ENCODE data around the gene ZBTB6. TPM values are rescaled to one million over a fixed set of nuclear protein-coding genes. Genes with fewer than 3 reads are reported as not detected.

Gene ZBTB6
- total and polyA plus RNA-seq, 2 of the 8 experiments (the other 6 are each of a cell fraction or from before 2014, with no cell fraction given) = 2.0 to 10.0 TPM

DNA sequence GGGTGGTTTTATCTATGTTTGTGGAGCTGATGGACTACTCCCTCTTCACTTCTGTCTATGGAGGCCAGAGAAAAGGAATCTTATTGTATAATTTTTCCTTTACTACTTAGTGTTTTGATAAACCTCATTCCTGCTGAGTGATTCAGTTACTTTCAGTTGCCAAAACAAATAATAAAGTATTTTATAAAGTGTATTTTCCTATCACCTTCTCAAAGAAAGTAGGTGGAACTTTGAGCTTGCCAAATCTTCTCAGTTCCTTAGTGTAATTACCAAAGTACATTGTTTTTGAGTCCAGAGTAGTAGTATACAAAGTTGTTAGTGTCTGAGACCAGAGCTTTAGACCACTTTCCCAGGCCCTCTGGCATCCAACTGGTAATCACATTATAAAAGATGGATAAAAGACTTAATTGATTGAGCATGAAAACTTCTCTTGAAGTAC, 41.1 kb upstream of the ZBTB6 start:
- no peak overlapping the region for H4K91ac ChIP-seq (replicated peaks; ENCODE audit: insufficient read length, low read length)
- no peak overlapping the region for H2AFZ ChIP-seq (ENCODE audit: low read length)
- H4K8ac ChIP-seq (ENCODE audit: extremely low read depth, insufficient read depth, low read length) = no peak overlapping the region
- H3K4ac ChIP-seq (replicated peaks; ENCODE audit: insufficient read length, low read depth, low read length) = no peak overlapping the region
- H3K79me1 ChIP-seq (ENCODE audit: low read depth, low read length) = 0 out of 2 replicates have a peak, but pooled peaks cover 2% of the 10 kb centered on the region
- H3K23ac ChIP-seq (ENCODE audit: insufficient read length) = no peak overlapping the region
- H3K9ac ChIP-seq (replicated peaks in 1 of 4; ENCODE audit: extremely low read depth in 1 of 4, low read depth in 3 of 4, low read length in 3 of 4) = no peak overlapping the region
- H3K36me3 ChIP-seq (ENCODE audit: control insufficient read depth in 2 of 4, insufficient read depth in 4 of 4, low read length in 3 of 4) = peaks cover 0 to 8% (median 1%) of the 10 kb centered on the region in 4 experiments; a peak in 4 of 8 replicates
- H2BK15ac ChIP-seq (ENCODE audit: low read length) = no peak overlapping the region
- no peak overlapping the region for H3K18ac ChIP-seq (ENCODE audit: extremely low read depth, low read length)
- H2BK12ac ChIP-seq (ENCODE audit: low read depth, low read length) = no peak overlapping the region
- H2AK5ac ChIP-seq (ENCODE audit: low read depth, low read length) = no peak overlapping the region
- FAIRE-seq (no peak), DNase-seq (ENCODE audit: low read depth in 1 of 2, low spot score in 2 of 2) (no peak)
- H3K4me3 ChIP-seq (ENCODE audit: extremely low read depth in 1 of 4, insufficient read depth in 2 of 4, low read depth in 3 of 4, low read length in 4 of 4) = no peak overlapping the region
- H3K14ac ChIP-seq (ENCODE audit: insufficient read length) = no peak overlapping the region
- H4K20me1 ChIP-seq (replicated peaks in 1 of 2; ENCODE audit: control insufficient read depth in 1 of 2, insufficient read depth in 2 of 2, low read length in 2 of 2) = peaks cover 0 to 2% of the 10 kb centered on the region in 2 experiments
- no peaks in the 10 kb centered on the region for H3K9me3 ChIP-seq (ENCODE audit: insufficient read depth in 2 of 2, low read depth in 1 of 2, low read length in 1 of 2)
- H3K27me3 ChIP-seq (replicated peaks in 1 of 4; ENCODE audit: control insufficient read depth in 3 of 4, extremely low read depth in 1 of 4, insufficient read depth in 3 of 4, low read length in 3 of 4) = no peaks in the 10 kb centered on the region
- no peaks in the 10 kb centered on the region for H3K23me2 ChIP-seq (ENCODE audit: low read depth, low read length)
- H3K56ac ChIP-seq (replicated peaks; ENCODE audit: insufficient read length, low read depth, low read length) = no peak overlapping the region
- no peak overlapping the region for H3K4me2 ChIP-seq (ENCODE audit: insufficient read depth in 1 of 2, low read depth in 2 of 2, low read length in 2 of 2)
- no peak overlapping the region for H4K5ac ChIP-seq (ENCODE audit: insufficient read length, low read depth, low read length)
- peaks cover 0 to 10% (median 2%) of the 10 kb centered on the region in 4 experiments; a peak in 3 of 7 replicates for H3K4me1 ChIP-seq (replicated peaks in 1 of 4; ENCODE audit: control insufficient read depth in 3 of 4, insufficient read depth in 4 of 4, low read length in 3 of 4)
- peaks cover 6 to 74% of the 10 kb centered on the region in 2 experiments; a peak in 3 of 4 replicates for H3K79me2 ChIP-seq (ENCODE audit: control insufficient read depth in 1 of 2, insufficient read depth in 2 of 2, low read length in 2 of 2)
- POLR2A ChIA-PET (ENCODE audit: partially characterized antibody) = interaction anchor here (1.1 kb wide), 2 partner anchors 14 to 20 kb away, joined by 3 read pairs; partner anchors contain the start of gene RABGAP1
- no peak overlapping the region for H2BK20ac ChIP-seq (ENCODE audit: low read length)
- H2BK5ac ChIP-seq (ENCODE audit: low read depth, low read length) = no peak overlapping the region
- no peak overlapping the region for H2BK120ac ChIP-seq (replicated peaks; ENCODE audit: low read depth, low read length)
- CTCF ChIA-PET (ENCODE audit: partially characterized antibody) = no interaction called here
- H3K27ac ChIP-seq (ENCODE audit: low read depth, low read length) = no peak overlapping the region
- TF ChIP-seq YY1 (IDR thresholded peaks at IDR 0.05; ENCODE audit: low read depth, low read length) = no peak

All from H1 (cell line).